ENCODE data around the gene PORCN.
A peak's percentile ranks its signal among the peaks of the same experiment; 100 is the strongest.

The PORCN gene

DNA sequence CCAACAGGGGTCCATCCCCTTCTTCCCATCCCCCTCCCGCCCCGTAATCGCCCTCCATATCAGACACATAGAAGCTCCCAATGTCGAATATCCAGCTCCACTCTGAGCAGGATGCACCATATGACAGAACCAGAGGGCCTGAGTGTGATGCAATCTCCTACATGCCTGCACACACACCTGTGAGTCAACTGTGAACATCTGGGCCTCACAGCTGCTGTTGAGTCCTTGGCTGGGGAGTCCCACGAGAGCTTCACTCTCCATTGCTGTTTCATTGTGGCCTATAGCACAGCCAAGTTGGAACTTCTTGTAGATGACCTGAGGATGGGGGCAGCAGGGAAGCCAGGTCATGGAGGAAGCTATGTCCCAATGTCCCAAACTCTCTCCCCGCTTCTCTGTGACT lies 47.0 kb upstream of the PORCN start:
- DNase-seq (ENCODE audit: low spot score) (no peak), ATAC-seq (ENCODE audit: low read depth) (peak; percentile 81)
- H3K4me1 ChIP-seq (ENCODE audit: insufficient read depth, poor library complexity, severe bottlenecking) = no peaks in the 10 kb centered on the region
- no peaks in the 10 kb centered on the region for H3K9me3 ChIP-seq (ENCODE audit: severe bottlenecking)
- H3K27ac ChIP-seq (ENCODE audit: poor library complexity, severe bottlenecking) = peak overlapping the region; percentile 69
- no peaks in the 10 kb centered on the region for H3K36me3 ChIP-seq (ENCODE audit: low read depth)
- H3K27me3 ChIP-seq (ENCODE audit: insufficient read depth, poor library complexity, severe bottlenecking) = no peaks in the 10 kb centered on the region
- no peak overlapping the region for H3K4me3 ChIP-seq (ENCODE audit: severe bottlenecking)
- TF ChIP-seq, protein P1, sequence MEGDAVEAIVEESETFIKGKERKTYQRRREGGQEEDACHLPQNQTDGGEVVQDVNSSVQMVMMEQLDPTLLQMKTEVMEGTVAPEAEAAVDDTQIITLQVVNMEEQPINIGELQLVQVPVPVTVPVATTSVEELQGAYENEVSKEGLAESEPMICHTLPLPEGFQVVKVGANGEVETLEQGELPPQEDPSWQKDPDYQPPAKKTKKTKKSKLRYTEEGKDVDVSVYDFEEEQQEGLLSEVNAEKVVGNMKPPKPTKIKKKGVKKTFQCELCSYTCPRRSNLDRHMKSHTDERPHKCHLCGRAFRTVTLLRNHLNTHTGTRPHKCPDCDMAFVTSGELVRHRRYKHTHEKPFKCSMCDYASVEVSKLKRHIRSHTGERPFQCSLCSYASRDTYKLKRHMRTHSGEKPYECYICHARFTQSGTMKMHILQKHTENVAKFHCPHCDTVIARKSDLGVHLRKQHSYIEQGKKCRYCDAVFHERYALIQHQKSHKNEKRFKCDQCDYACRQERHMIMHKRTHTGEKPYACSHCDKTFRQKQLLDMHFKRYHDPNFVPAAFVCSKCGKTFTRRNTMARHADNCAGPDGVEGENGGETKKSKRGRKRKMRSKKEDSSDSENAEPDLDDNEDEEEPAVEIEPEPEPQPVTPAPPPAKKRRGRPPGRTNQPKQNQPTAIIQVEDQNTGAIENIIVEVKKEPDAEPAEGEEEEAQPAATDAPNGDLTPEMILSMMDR (IDR thresholded peaks at IDR 0.05; ENCODE audit: poor library complexity, severe bottlenecking) = no peak

DNA sequence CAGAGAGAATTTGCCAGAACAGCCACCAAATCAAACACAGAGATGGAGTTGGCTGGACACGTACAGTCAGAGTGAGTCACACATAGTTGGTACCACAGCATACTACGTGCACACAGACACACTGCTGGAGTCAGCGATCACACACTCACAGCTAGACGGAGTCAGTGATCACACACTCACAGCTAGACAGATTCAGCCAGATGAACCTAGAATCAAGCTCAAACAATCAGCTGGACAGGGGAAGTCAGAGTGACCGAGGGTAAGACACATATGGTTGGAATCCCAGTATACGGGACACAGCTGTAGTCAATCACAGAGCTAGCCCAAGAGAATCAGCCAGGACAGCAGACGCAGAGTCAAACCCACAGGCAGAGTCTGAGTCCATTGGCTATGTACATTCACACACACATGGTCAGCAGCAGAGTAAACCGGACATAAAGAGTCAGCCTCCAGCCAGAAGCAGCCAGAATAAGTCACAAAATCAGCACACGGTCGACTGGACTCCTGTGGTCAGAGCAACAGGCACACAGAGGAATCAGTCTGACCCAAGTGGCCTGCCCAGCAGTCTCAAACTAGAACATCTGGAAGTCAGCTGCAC lies 43.4 kb upstream of the PORCN start:
- ATAC-seq (ENCODE audit: low read depth) (peak; percentile 45; the same call in 1 of the 3 replicates), DNase-seq (ENCODE audit: low spot score) (no peak)
- Histone ChIP-seq H3K36me3 (ENCODE audit: low read depth) (no peaks in the 10 kb centered on the region), H3K27ac (ENCODE audit: poor library complexity, severe bottlenecking) (peak overlapping the region; percentile 69), H3K4me1 (ENCODE audit: insufficient read depth, poor library complexity, severe bottlenecking) (no peaks in the 10 kb centered on the region), H3K9me3 (ENCODE audit: severe bottlenecking) (no peaks in the 10 kb centered on the region), H3K27me3 (ENCODE audit: insufficient read depth, poor library complexity, severe bottlenecking) (no peaks in the 10 kb centered on the region), H3K4me3 (ENCODE audit: severe bottlenecking) (no peak overlapping the region)
- TF ChIP-seq, protein P1 (IDR thresholded peaks at IDR 0.05; ENCODE audit: poor library complexity, severe bottlenecking) = no peak

DNA sequence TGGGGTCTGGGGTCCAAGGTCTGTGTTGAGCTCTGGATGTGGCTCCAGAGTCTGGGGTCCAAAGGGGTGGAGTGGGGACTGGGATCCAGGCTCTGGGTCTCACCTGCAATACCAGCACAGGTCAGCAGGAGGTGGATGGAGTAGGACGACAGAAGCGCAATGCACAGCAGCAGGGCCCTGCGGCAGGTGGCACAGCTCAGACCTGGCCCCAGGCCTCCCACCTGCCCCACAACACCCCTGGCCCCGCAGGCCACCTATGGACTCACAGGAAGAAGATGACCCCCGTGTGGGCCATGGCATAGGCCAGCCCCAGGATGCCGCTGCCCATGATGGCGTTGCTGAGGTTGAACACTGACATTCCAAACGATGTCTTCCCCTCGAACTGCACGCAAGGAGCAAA lies 42.1 kb upstream of the PORCN start:
- Histone ChIP-seq H3K27me3 (ENCODE audit: insufficient read depth, poor library complexity, severe bottlenecking) (no peaks in the 10 kb centered on the region), H3K36me3 (ENCODE audit: low read depth) (no peaks in the 10 kb centered on the region), H3K9me3 (ENCODE audit: severe bottlenecking) (no peaks in the 10 kb centered on the region), H3K4me1 (ENCODE audit: insufficient read depth, poor library complexity, severe bottlenecking) (no peaks in the 10 kb centered on the region), H3K4me3 (ENCODE audit: severe bottlenecking) (no peak overlapping the region), H3K27ac (ENCODE audit: poor library complexity, severe bottlenecking) (no peak overlapping the region)
- no peak for DNase-seq (ENCODE audit: low spot score)
- ATAC-seq (ENCODE audit: low read depth) = no peak
- TF ChIP-seq, protein P1 (IDR thresholded peaks at IDR 0.05; ENCODE audit: poor library complexity, severe bottlenecking) = no peak

DNA sequence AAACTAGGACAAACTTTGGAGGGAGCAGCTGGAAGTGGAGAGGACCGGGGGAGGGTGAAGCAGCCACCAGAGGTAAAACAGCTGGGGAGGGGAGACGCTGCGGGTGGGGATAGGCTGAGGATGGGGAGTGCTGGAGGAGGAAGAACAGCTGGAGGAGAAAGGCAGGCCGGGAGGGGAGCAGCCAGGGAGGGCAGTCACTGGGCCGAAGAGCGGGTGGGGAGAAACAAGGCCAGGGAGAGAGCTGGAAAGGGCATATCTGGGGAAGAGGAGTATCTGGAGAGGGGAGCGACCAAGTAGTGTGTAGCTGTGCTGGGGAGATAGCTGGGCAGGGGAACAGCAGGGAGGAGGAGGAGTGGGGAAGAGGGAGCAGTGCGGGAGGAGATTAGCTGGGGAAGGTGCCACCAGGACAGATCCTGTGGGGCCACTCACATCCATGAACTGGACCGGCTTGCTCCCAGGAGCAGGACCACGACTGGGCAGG lies 41.5 kb upstream of the PORCN start:
- ATAC-seq (ENCODE audit: low read depth) = no peak; the same call in 2 of the 3 replicates
- Histone ChIP-seq H3K27ac (ENCODE audit: poor library complexity, severe bottlenecking) (peak overlapping the region; percentile 30), H3K4me1 (ENCODE audit: insufficient read depth, poor library complexity, severe bottlenecking) (no peaks in the 10 kb centered on the region), H3K4me3 (ENCODE audit: severe bottlenecking) (peak overlapping the region; percentile 25), H3K9me3 (ENCODE audit: severe bottlenecking) (no peaks in the 10 kb centered on the region), H3K27me3 (ENCODE audit: insufficient read depth, poor library complexity, severe bottlenecking) (no peaks in the 10 kb centered on the region), H3K36me3 (ENCODE audit: low read depth) (no peaks in the 10 kb centered on the region)
- DNase-seq (ENCODE audit: low spot score) = no peak
- TF ChIP-seq, protein P1 (IDR thresholded peaks at IDR 0.05; ENCODE audit: poor library complexity, severe bottlenecking) = no peak

DNA sequence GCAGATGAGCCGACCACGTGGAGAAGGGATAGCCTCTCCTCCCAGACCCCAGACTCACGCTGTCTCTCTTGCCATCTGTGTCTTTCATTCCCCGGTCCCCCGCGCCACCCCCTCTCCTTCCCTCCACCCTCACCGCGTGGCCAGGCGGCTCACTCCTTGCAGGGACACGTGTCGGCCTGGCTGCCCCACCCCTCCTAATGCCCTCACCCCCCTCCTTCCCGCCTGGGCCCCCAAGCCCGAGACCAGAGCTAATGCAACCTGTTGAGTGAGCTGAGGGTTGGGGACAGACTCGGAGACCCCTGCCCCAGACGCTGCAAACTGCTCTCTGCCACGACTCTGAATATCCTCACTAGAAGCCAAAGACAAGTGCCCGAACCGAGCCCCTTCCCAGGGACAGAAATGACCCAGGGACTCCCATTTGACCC lies 40.5 kb upstream of the PORCN start:
- H3K36me3 ChIP-seq (ENCODE audit: low read depth) = no peaks in the 10 kb centered on the region
- H3K9me3 ChIP-seq (ENCODE audit: severe bottlenecking) = no peaks in the 10 kb centered on the region
- no peaks in the 10 kb centered on the region for H3K27me3 ChIP-seq (ENCODE audit: insufficient read depth, poor library complexity, severe bottlenecking)
- DNase-seq (ENCODE audit: low spot score) (no peak), ATAC-seq (ENCODE audit: low read depth) (no peak)
- peak overlapping the region; percentile 25 for H3K4me3 ChIP-seq (ENCODE audit: severe bottlenecking)
- TF ChIP-seq, protein P1 (IDR thresholded peaks at IDR 0.05; ENCODE audit: poor library complexity, severe bottlenecking) = no peak
- no peaks in the 10 kb centered on the region for H3K4me1 ChIP-seq (ENCODE audit: insufficient read depth, poor library complexity, severe bottlenecking)
- peak overlapping the region; percentile 30 for H3K27ac ChIP-seq (ENCODE audit: poor library complexity, severe bottlenecking)
